DND-41 (cell line): ENCODE measurements around the gene FOXD4L4.
"Not testable (repeated sequence)": the region's sequence is repeated elsewhere in the genome, so short reads cannot be mapped to it uniquely, and the experiment has no call there.

ENCODE experiments used
- EZH2 ChIP-seq: IDR thresholded peaks from 3 replicates; pipeline ENCODE4 v1.6.1; 2012; ENCODE audit warnings: borderline replicate concordance, low read depth, mild to moderate bottlenecking, moderate library complexity, low read length, inconsistent platforms; ENCODE audit not compliant: severe bottlenecking
- TF ChIP-seq, protein P1 (sequence below): IDR thresholded peaks from 2 replicates; pipeline ENCODE4 v1.5.1; 2012; ENCODE audit warnings: borderline replicate concordance, low read length, moderate library complexity, mild to moderate bottlenecking; ENCODE audit not compliant: poor library complexity, severe bottlenecking; ENCODE audit errors: extremely low read depth

GRCh38 chr9:65714445-65714844 is 22.5 kb upstream of the FOXD4L4 start:
- not testable (repeated sequence) for TF ChIP-seq EZH2
- TF ChIP-seq, protein P1, sequence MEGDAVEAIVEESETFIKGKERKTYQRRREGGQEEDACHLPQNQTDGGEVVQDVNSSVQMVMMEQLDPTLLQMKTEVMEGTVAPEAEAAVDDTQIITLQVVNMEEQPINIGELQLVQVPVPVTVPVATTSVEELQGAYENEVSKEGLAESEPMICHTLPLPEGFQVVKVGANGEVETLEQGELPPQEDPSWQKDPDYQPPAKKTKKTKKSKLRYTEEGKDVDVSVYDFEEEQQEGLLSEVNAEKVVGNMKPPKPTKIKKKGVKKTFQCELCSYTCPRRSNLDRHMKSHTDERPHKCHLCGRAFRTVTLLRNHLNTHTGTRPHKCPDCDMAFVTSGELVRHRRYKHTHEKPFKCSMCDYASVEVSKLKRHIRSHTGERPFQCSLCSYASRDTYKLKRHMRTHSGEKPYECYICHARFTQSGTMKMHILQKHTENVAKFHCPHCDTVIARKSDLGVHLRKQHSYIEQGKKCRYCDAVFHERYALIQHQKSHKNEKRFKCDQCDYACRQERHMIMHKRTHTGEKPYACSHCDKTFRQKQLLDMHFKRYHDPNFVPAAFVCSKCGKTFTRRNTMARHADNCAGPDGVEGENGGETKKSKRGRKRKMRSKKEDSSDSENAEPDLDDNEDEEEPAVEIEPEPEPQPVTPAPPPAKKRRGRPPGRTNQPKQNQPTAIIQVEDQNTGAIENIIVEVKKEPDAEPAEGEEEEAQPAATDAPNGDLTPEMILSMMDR = not testable (repeated sequence)
